GM23338 (cell line): Measurements from ENCODE around the gene TBC1D17. TPM values are rescaled to one million over a fixed set of nuclear protein-coding genes. Genes with fewer than 3 reads are reported as not detected.

ENCODE experiments used
- ATAC-seq: fragments of 200-7000 bp; cut with Tn5 transposase; 3 replicates; pipeline ENCODE4 v1.9.1; 2020
- DNase-seq: peaks from one replicate; pipeline ENCODE4 v3.0.0-alpha.2; 2015; ENCODE audit warnings: low spot score
- H2AFZ ChIP-seq: fragments of 200-600 bp; sonication (generic); 2 replicates; pipeline ENCODE4 v1.8.0; 2016; ENCODE audit warnings: antibody characterized with exemption, mild to moderate bottlenecking, moderate library complexity
- H3F3A ChIP-seq: fragments of 200-600 bp; sonication (generic); replicated peaks from 2 replicates; pipeline ENCODE4 v1.8.0; 2017; ENCODE audit warnings: antibody characterized with exemption, mixed run types, low read depth
- H3K27ac ChIP-seq: fragments of 200-600 bp; sonication (generic); 2 replicates; pipeline ENCODE4 v1.6.1; 2016; ENCODE audit warnings: low read depth
- H3K27me3 ChIP-seq: fragments of 200-600 bp; sonication (generic); 2 replicates; pipeline ENCODE4 v1.8.0; 2016; ENCODE audit warnings: mild to moderate bottlenecking, mixed run types, moderate library complexity; ENCODE audit not compliant: insufficient read depth
- H3K36me3 ChIP-seq: fragments of 200-600 bp; sonication (generic); 2 replicates; pipeline ENCODE4 v1.8.0; 2016; ENCODE audit warnings: mild to moderate bottlenecking; ENCODE audit not compliant: insufficient read depth
- H3K4me1 ChIP-seq: fragments of 200-600 bp; sonication (generic); 2 replicates; pipeline ENCODE4 v1.8.0; 2016; ENCODE audit warnings: mild to moderate bottlenecking, moderate library complexity; ENCODE audit not compliant: insufficient read depth
- H3K4me2 ChIP-seq: fragments of 200-600 bp; sonication (generic); 2 replicates; pipeline ENCODE4 v1.7.1; 2017; ENCODE audit warnings: mixed run types
- H3K4me3 ChIP-seq: fragments of 200-600 bp; sonication (generic); 2 replicates; pipeline ENCODE4 v1.6.1; 2016; ENCODE audit warnings: mixed run types
- H3K79me2 ChIP-seq: fragments of 200-600 bp; sonication (generic); replicated peaks from 2 replicates; pipeline ENCODE4 v1.8.0; 2017; ENCODE audit warnings: mild to moderate bottlenecking; ENCODE audit not compliant: insufficient read depth
- H3K9me2 ChIP-seq: fragments of 200-600 bp; sonication (generic); 2 replicates; pipeline ENCODE4 v1.8.0; 2017; ENCODE audit not compliant: insufficient read depth
- H4K20me1 ChIP-seq: fragments of 200-600 bp; sonication (generic); replicated peaks from 2 replicates; pipeline ENCODE4 v1.8.0; 2017; ENCODE audit warnings: mild to moderate bottlenecking; ENCODE audit not compliant: insufficient read depth
- H3K27ac Mint-ChIP-seq: 2 replicates; pipeline ENCODE4 v1.8.0; 2020; ENCODE audit warnings: inconsistent platforms, mild to moderate bottlenecking, moderate library complexity, mixed read lengths
- H3K27me3 Mint-ChIP-seq: 3 replicates; pipeline ENCODE4 v1.8.0; 2022; ENCODE audit warnings: low read depth, mild to moderate bottlenecking, moderate library complexity, mixed read lengths, inconsistent platforms; ENCODE audit not compliant: insufficient read depth, poor library complexity
- H3K36me3 Mint-ChIP-seq: 3 replicates; pipeline ENCODE4 v1.8.0; 2021; ENCODE audit warnings: low read depth, mild to moderate bottlenecking, inconsistent platforms, moderate library complexity, mixed read lengths
- H3K4me1 Mint-ChIP-seq: 3 replicates; pipeline ENCODE4 v1.8.0; 2020; ENCODE audit warnings: mild to moderate bottlenecking, inconsistent platforms, mixed read lengths
- H3K4me3 Mint-ChIP-seq: 3 replicates; pipeline ENCODE4 v1.8.0; 2021; ENCODE audit warnings: moderate library complexity, mild to moderate bottlenecking, inconsistent platforms, mixed read lengths
- H3K9me3 Mint-ChIP-seq: 3 replicates; pipeline ENCODE4 v1.8.0; 2020; ENCODE audit warnings: moderate library complexity, mild to moderate bottlenecking, inconsistent platforms, mixed read lengths
- CREB1 ChIP-seq: fragments of 250-450 bp; sonication (Bioruptor Pico); IDR thresholded peaks from 2 replicates; pipeline ENCODE4 v1.5.0; 2020; ENCODE audit warnings: low read depth, mild to moderate bottlenecking, moderate library complexity
- EZH2 ChIP-seq: fragments of 200-600 bp; sonication (generic); IDR thresholded peaks from one replicate; pipeline ENCODE4 v1.8.0; 2017; ENCODE audit warnings: antibody characterized with exemption, mild to moderate bottlenecking, low read depth; ENCODE audit not compliant: unreplicated experiment
- EZH2phosphoT487 ChIP-seq: fragments of 200-600 bp; sonication (generic); IDR thresholded peaks from one replicate; pipeline ENCODE4 v1.8.1; 2018; ENCODE audit warnings: antibody characterized with exemption; ENCODE audit not compliant: unreplicated experiment
- JUNB ChIP-seq: IDR thresholded peaks from one replicate; pipeline ENCODE4 v1.6.1; 2016; ENCODE audit warnings: antibody characterized with exemption; ENCODE audit not compliant: unreplicated experiment
- NANOG ChIP-seq: IDR thresholded peaks from 2 replicates; pipeline ENCODE4 v1.6.1; 2016; ENCODE audit warnings: antibody characterized with exemption, borderline replicate concordance
- POLR2AphosphoS5 ChIP-seq: IDR thresholded peaks from 2 replicates; pipeline ENCODE4 v1.6.1; 2016; ENCODE audit warnings: antibody characterized with exemption, low read depth
- ZNF114 ChIP-seq: fragments of 250-450 bp; sonication (Bioruptor Pico); IDR thresholded peaks from 2 replicates; pipeline ENCODE4 v1.5.0; 2020; ENCODE audit warnings: mild to moderate bottlenecking, moderate library complexity
- ZNF331 ChIP-seq: fragments of 250-450 bp; sonication (Bioruptor Pico); IDR thresholded peaks from 2 replicates; pipeline ENCODE4 v1.5.0; 2020; ENCODE audit warnings: low read depth, mild to moderate bottlenecking, moderate library complexity
- ZNF462 ChIP-seq: fragments of 250-450 bp; sonication (Bioruptor Pico); IDR thresholded peaks from 2 replicates; pipeline ENCODE4 v1.5.0; 2020; ENCODE audit warnings: mild to moderate bottlenecking, moderate library complexity
- polyA plus RNA-seq: library from polyadenylated mRNA; unstranded; fragments of >200 nt; fragmentation: Nextera tagmentation; extraction: Ambion mirVana; gene quantifications from 2 replicates; pipeline ENCODE4 v1.2.1, GENCODE V29; 2016
- total RNA-seq: library from RNA; depleted of rRNA; stranded (reverse); fragments of >200 nt; shearing (Covaris generic); gene quantifications from 2 replicates; pipeline ENCODE4 v1.2.3, GENCODE V29; 2014

Gene TBC1D17
- total and polyA plus RNA-seq, 2 experiments from 2014 or later: 19.3 to 43.1 TPM

GRCh38 chr19:49870309-49870901, 7.1 kb upstream of the TBC1D17 start (continued):
- TF ChIP-seq ZNF462 (CRISPR knock-in tag): no peak
- TF ChIP-seq NANOG: no peak
- no peak for TF ChIP-seq ZNF331 (CRISPR knock-in tag)
- TF ChIP-seq JUNB: no peak
- no peak for TF ChIP-seq ZNF114 (CRISPR knock-in tag)

- H3K4me3 ChIP-seq: no peak overlapping the region
- H3F3A ChIP-seq: peaks cover 18% of the 10 kb centered on the region
- DNase-seq: no peak
- no peaks in the 10 kb centered on the region; the same call in 1 of the 2 replicates for H4K20me1 ChIP-seq
- no peak for TF ChIP-seq ZNF114 (CRISPR knock-in tag)
- no peak for TF ChIP-seq ZNF331 (CRISPR knock-in tag)
- TF ChIP-seq POLR2AphosphoS5: no peak
- no peak for TF ChIP-seq EZH2phosphoT487
- TF ChIP-seq CREB1 (CRISPR knock-in tag): no peak
- TF ChIP-seq ZNF462 (CRISPR knock-in tag): no peak
- TF ChIP-seq EZH2: no peak
- H2AFZ ChIP-seq: no peak overlapping the region
- peaks cover 13% of the 10 kb centered on the region; the same call in 1 of the 2 replicates for H3K4me1 ChIP-seq
- H3K36me3 ChIP-seq: no peaks in the 10 kb centered on the region
- peaks cover 21% of the 10 kb centered on the region for H3K79me2 ChIP-seq
- no peak overlapping the region for H3K27ac Mint-ChIP-seq
- H3K9me3 Mint-ChIP-seq: peaks cover 7% of the 10 kb centered on the region
- H3K27me3 ChIP-seq: no peaks in the 10 kb centered on the region
- H3K27ac ChIP-seq: no peak overlapping the region
- no peak overlapping the region; the same call in 2 of the 3 replicates for H3K4me3 Mint-ChIP-seq
- no peak for ATAC-seq
- no peak overlapping the region for H3K4me2 ChIP-seq
- no peaks in the 10 kb centered on the region for H3K9me2 ChIP-seq
- H3K4me1 Mint-ChIP-seq: peaks cover 24% of the 10 kb centered on the region
- H3K36me3 Mint-ChIP-seq: peaks cover 18% of the 10 kb centered on the region
- peaks cover 28% of the 10 kb centered on the region for H3K27me3 Mint-ChIP-seq
Measured at GRCh38 chr19:49871349-49871985, 6.0 kb upstream of the TBC1D17 start.
